LoVo (cell line): ENCODE results near the gene NSD1.

Experiments
- DNase-seq: peaks from one replicate; pipeline ENCODE4 v3.0.0-alpha.2; 2016; ENCODE audit warnings: low spot score

Gene NSD1

DNA sequence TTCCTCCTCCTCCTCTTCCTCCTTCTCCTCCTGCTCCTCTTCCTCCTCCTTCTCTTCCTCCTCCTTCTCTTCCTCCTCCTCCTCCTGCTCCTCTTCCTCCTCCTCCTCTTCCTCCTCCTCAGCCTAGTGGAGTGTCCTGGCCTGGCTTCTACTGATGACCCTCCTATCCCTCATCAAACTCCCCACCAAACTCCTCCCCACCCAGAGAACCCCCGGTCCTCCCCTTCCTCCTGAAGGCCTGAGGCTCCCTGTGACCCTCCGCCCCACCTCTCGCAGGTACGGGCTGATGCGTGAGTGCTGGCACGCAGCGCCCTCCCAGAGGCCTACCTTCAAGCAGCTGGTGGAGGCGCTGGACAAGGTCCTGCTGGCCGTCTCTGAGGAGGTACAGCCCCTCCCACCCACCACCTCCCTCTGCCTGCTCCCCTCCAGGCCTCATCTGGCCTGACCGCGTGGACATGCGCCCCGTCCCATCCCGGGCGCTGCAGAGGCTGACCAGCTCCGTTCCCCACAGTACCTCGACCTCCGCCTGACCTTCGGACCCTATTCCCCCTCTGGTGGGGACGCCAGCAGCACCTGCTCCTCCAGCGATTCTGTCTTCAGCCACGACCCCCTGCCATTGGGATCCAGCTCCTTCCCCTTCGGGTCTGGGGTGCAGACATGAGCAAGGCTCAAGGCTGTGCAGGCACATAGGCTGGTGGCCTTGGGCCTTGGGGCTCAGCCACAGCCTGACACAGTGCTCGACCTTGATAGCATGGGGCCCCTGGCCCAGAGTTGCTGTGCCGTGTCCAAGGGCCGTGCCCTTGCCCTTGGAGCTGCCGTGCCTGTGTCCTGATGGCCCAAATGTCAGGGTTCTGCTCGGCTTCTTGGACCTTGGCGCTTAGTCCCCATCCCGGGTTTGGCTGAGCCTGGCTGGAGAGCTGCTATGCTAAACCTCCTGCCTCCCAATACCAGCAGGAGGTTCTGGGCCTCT lies 36.3 kb upstream of the NSD1 start:
- DNase-seq, result no peak

DNA sequence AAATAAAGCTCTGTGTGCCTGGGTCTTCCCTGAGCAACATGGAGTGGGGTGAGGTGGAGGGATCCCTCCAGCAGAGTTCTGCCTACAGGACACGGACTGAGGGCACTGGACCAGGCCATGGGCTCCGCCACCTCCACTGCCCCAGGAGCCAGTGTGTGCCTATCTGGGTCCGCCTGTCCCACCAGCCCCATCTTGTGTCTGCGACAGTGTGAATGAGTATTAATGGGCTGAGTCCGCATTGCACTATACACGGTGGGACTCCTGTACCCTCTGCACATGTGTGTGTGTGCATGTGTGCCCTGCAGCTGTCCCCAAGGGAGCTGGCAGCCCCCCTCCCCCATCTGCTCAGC lies 35.5 kb upstream of the NSD1 start:
- DNase-seq, result no peak

DNA sequence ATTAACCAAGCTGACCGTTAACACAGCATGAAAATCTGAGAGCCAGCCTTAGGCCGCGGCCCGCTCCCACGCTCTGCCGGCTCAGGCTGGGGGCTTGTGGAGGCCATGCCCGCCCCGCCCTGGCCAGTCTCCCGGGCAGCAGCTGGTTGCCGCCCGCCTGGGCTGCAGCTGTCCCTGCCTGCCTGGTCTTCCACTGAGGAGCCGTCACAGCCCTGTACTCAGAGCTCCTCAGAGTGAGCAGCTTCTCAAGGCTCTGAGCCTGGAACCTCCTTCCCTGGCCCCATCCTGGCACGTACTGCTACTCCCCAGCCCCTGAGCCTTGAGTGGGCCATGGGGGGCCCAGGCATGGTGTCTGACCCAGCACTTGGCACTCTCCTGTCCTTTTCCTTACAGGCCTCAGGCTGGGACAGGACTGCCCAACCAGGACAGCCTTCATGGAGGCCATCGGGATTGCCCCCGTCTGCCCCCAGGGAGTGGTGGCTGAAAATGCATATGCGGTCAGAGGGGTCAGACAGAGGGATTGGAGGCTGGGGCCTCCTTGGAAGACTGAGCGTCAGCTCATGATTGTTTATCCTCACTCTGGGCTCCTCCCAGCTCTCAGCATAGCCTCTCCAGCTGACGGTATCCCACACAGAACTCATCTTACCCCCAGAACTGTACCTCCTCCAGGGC lies 35.0 kb upstream of the NSD1 start:
- no peak for DNase-seq

DNA sequence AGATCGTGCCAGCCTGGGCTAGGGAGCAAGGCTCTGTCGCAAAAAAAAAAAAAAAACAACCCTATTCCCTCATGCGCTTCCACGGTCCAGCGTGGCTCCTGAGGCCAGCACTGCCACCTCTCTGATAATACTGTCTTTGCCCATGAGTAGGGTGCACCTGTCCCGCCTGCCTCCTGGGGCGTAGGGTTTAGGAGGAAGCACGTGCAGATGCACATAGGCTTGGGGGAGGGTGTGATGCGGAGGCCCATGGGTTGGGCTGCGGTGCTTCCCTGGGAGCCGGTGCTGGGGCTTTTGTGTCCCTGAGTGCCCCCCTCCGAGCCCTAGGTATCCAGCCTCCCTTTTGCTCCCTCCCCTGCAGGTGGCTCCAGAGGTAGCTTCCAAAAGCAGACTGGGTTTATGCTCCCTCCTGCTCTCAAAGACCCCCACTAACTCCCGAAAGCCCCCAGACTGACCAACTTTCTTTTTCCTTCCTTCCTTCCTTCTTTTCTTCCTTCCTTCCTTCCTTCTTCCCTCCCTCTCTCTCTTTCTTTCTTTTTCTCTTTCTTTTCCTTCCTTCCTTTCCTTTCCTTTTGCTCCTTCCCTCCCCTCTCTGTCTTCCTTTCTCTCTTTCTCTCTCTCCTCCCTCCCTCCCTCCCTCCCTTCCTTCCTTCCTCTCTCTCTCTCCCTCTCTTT lies 34.0 kb upstream of the NSD1 start:
- DNase-seq, result no peak

DNA sequence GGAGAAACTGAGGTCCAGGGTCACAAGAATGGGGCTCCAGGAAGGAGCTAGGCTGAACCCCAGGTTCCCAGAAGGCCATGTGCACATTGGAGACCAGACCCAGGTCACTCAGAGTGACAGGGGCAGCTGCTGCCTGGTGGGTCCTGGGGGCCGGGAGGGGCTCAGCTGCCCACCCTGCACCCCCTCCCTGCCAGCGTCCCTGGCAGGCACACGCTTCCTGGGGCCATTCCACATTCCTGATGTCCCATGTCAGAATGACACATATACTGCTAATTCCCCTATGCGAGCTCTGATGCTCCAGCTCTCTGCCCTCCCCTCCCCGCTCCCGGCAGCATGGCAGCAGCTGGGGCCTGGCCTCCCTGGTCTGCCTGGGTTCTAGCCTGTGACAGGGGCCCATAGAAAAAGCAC lies 32.9 kb upstream of the NSD1 start:
- DNase-seq, result no peak

DNA sequence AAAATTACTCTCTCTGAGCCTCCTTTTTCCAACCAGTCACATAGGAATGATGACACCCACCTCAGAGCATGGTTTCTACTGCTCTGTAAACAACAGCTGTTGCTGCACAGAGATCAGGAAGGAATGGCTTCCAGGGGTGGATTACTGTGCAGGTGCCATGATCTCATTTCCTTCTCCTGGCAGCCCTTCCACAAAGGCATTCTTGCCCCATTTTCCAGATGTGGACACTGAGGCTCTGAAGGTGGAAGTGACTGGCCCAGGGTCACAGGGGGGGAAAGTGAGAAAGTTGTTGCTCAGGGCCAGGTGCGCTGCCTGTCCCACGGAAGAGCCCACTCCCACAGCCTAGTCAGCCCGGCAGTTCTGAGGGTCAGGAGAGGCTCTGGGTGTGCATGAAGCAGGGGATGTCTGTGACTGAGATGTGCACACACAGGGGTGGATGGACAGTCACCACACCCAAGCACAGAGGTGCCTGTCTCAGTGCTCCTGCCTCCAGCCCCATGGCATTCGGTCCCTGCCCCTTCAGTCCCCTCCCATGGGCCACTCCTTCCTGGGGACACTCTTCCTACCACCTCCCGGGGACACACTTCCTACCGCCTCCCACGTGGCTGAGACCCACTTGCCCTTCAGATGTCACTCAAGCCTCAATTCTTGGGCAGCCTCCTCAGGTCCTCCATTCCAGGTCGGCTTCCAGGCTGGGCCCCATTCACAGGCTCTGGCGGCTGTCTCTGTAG lies 29.9 kb upstream of the NSD1 start:
- no peak for DNase-seq

DNA sequence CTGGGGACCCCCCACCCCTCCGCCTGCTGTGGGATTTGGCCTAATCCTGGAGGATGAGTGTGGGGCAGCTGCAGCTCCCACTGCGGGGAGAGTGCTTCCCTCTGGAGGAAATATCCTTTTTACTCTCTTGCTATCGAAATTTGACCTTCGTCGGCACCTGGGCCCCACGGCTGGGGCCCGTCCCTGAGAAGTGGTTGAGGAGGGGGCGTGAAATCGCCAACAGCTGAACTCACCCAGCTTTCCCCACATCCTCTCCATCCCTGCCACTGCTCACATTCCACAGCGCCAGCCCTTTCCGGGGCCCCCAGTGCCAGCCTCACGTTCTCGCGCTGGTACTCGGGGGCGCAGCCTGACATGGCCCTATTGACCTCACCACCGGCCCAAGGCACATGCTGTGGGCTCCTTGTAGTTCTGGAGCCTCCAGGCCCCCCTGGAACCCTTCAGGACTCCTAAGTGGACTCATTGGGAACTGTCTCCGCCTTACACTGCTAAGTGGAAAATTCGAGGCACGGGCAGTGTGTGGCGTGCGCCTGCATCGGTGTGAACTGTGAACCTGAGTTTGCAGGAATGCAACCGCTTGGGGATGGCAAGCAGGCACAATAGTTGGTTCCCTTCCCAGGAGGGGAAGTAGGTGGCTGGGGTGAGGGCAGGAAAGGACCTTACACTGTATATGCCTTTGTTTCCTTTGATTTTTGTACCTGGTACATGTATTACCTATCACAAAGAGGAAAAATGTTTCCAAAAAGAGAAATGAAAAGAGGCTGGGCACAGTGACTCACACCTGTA lies 27.7 kb upstream of the NSD1 start:
- no peak for DNase-seq

DNA sequence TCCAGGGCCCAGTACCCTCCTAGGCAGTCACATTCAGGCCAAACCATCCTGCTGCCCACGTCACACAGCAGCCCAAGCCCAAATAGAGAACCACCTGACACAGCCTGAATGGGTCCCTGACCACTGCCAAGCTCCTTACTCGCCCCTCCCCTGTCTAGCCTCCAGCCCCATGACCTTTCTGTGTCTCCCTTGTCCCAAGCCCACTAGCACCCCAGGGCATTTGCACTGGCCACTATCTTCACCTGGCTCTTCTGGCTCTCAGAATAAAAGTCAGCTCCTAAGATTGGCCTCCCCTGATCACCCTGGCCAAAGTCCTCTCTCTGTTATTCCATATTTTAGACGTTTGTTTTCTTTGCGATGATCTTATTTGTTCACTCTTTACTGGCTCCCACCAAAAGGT lies 26.4 kb upstream of the NSD1 start:
- no peak for DNase-seq

DNA sequence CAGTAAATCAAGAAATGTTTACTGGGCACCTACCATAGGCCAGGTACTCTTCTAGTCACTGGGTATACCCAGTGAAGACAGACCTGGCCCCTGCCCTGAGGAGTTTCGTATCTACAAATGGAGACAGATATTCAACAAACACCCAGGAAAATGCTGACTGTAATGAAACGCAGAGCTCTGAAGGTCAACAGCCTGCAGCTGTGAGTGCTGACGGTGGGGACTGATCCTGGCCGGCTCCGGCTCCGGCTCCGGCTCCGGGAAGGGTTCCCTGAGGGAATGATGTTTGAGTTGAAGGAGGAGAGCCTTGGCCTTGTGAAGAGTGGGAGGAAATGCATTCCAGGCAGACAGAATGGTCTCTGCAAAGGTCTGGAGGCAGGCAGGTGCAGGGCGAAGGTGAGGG lies 23.8 kb upstream of the NSD1 start:
- no peak for DNase-seq

DNA sequence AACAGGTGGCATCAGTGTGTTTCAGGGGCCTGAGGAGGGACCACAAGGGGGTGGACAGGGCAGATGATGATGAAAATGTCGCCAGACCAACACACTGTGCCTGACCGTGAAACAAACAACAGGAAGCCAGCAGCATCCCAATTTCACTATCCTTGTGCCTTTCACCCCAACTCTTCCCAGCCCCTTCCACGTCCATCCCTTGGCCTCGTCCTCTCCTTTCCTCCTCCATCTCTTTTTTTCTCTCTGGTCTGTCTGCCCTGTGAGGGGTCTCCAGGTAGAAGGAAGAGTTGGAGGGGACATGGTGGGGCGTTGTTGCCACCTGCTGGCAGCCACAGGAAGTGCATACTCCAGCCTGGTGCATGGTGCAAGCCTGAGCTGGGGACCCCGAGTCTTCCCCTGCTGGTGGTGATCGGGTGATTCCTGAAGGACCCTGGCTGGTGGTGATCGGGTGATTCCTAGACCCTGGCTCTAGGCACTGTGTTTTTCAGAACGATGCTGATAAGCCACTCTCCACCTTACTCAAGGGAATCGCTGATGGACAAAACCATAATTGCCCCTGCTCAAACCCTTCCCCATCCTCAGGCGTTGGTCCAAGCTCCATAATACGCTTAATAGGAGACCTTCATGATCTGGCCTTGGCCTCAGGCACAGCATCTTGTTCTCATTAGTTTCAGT lies 21.7 kb upstream of the NSD1 start:
- DNase-seq, result peak; percentile 53

DNA sequence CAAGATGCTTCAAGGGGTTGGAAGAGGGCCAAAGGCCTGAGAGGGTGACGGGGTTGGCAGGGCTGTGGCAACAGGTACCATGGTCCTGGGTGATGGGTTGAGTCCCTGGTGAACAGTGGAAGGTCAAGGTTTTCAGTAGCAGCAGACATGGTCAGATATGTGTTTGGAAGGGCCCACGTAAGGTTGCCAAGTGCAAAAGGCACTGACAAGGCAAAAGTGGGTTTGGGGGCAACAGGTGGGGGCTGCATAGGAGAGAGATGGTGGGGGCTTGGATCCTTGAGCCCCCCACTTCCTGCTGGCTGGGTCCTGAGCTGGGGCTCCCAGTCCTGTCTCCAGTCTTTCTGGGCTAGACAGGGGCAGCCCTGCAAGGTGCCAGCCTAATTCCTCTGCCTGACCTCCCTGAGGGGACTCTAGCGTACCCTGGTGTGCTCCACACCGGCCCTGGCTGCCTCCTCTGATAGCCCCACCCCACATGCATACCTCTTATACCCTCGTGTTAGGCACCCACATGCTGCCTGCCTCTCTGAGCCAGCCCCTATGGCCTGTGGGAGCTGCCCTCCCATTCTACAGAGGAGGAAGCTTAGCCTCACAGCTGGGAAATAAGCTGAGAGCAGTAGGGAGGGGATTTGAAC lies 20.9 kb upstream of the NSD1 start:
- DNase-seq, result no peak

DNA sequence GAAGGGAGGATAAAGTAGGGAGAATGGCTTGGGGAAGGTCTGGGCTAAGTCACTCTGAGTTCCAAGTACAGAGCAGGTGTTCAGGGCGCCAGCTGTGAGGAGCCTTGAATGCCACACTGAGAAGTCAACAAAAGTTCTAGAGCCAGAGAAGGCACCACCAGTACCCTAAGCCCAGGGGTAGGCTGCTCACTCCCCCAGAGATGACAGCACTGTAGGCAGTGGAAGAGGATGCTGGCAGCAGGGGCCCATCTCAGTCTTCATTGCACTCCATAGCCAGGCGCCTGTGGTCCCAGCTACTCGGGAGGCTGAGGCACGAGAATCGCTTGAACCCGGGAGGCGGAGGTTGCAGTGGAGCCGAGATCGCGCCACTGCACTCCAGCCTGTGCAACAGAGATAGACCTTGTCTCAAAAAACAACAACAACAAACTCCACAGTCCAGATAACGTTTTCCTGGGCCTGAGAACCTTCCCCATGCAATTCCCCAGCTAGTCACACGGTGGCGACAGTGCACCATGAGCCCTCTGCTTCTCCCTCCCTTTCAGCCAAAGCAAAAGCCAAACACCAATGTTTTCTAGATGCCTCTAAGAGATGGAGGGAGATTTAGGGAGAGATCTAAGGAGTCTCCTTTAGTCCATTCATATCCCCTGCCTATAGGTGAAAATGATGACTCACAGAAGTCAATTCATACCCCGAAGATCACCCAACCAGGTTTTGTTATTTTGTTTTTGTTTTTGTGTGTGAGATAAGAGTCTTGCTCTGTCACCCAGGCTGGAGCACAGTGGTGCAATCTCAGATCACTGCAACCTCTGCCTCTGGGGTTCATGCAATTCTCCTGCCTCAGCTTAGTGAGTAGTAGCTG lies 19.8 kb upstream of the NSD1 start:
- DNase-seq, result peak; percentile 78

DNA sequence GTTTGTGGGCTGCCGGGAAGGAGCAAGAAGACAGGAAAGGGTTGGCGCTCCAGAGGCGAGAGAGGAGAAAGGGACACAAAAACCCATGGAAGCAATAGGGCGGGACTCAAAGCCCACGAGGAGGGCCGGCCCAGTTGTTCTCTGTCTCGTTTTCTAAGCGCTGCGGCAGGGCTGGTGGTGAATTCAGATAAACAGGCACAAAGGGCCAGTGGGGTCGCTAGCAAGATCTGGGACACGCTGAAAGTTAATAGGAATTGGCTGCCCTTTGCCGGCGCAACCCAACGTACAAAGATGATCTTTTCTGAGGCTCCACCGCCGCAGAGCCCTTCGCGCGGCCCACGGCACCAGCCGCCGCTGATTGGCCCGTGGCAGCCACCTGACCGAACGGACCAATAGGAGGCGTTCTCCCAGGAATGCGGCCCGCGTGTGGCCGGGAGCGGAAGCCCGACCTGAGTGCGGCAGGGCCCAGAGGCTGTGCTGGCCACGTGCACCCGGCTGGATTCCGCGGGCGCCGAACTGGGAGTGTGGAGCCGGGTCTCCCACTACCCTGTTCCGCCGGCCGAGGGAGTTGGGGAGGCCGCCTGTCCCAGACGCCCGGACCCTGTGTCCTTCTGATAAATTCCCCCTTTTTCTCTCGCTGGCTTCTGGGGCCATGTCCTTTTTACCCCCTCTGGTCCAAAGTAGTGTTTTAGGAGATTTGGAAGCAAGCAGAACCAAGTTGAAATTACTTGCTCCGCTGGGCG lies 16.8 kb upstream of the NSD1 start:
- DNase-seq, result no peak

DNA sequence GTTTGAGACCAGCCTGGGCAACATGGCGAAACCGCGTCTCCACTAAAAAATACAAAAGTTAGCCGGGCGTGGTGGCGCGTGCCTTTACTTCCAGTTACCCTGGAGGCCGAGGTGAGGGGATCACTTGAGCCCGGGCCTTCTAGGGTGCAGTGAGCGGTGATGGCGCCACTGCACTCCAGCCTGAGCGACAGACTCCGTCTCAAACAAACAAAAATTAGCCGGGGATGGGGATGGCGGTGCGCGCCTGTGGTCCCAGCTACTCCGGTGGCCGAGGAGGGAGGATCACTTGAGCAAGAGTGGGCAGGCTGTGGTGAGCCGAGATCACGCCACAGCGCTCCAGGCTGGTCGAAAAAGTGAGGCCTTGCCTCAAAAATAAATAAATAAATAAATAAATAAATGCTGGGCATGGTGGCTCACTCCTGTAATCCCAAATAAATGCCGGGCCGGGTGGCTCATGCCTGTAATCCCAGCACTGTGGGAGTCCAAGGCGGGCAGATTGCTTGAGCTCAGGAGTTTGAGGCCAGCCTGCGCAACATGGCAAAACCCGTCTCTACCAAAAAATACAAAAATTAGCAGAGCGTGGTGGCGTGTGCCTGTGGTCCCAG lies 16.0 kb upstream of the NSD1 start:
- DNase-seq, result no peak

DNA sequence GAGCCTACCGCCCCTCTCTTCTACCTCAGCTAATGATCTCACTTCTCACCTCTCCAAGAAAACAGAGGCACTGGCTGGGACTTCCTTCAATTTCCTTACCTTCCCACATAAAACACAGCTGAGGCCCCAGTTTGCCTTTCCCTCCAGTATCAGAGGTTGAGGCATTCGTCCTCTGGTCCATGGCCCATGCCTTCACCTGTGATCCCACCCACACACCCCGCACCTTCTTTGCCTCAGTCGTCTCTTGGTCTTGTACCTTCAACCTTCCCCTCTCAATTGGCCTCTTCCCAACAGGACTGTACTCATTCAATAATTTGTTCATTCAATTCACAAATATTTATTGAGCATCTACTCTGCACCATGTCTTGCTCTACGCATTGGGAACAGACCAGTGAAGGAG lies 11.0 kb upstream of the NSD1 start:
- DNase-seq, result no peak

DNA sequence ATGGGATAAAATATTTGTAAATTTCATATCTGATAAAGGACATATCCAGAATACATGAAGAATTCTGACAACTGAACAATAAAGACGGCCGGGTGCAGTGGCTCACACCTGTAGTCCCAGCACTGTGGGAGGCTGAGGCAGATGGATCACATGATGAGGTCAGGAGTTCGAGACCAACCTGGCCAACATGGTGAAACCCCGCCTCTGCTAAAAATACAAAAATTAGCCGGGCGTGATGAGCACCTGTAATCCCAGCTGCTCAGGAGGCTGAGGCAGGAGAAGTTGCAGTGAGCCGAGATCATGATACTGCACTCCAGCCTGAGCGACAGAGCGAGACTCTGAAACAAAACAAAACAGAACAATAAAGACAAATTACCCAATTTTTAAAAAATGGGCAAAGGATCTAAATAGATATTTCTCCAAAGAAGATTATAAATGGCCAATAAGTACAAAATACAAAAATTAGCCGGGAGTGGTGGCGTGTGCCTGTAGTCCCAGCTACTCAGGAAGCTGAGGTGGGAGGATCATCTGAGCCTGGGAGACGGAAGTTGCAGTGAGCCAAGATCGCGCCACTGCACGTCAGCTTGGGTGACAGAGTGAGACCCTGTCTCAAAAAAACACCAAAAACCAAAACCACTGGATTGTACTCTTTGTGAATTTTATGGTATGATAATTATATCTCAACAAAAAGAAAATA lies 9.6 kb upstream of the NSD1 start:
- DNase-seq, result no peak

DNA sequence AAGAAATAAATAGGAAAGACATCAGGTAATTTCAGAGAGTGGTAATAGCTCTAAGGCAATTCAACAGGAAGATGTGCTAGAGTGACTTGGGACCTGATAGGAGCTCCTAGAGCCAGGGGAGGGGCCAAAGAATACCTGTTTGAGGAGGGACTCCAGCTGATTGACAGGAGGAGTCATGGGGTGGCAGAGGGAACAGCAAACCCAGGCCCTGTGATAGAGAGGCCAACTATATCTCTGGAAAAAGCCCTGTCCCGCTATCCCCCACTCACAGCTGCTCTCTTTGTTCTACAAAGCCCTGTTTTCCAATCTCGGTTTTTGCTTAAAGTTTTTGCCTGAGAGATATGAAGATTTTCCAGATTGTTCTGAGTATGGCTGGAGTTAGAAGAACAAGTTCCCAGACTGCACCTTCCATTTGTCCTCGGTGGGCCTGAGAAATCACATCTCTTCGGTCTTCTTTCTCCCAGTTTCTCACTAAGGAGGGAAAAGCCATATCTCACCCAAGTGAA lies 9.0 kb upstream of the NSD1 start:
- no peak for DNase-seq

DNA sequence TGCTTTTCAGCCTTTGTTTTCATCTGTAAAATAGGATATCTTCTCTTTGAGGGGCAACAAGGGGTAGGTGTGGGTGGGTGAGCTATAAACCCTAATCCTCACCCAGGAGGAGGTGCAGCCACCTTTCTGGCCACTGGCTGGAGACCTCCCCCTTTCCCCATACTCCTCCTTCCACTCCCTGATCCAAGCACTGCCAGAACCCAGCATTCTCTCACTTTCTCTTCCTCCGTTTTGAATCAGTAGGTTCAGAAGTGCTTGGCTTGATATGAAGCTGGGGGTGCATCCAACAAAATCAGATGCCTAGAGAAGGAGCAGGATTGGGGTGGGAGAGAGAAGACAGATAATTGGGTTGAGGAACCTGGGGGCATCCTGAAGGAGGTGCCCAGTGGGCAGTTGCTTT lies 6.8 kb upstream of the NSD1 start:
- DNase-seq, result no peak
